OCI-LY3 (cell line): Measurements from ENCODE around the gene RFX4.

Experiments used
- H2AFZ ChIP-seq: fragments of 200-600, 300-600 bp; shearing (Covaris generic); 2 replicates; pipeline ENCODE4 v1.6.0; 2014; ENCODE audit warnings: antibody characterized with exemption, low read depth, low read length
- H3K27ac ChIP-seq: fragments of 200-600, 300-600 bp; sonication (generic); 2 replicates; pipeline ENCODE4 v1.5.1; 2014; ENCODE audit warnings: mild to moderate bottlenecking, low read length, moderate library complexity, mixed read lengths
- H3K27me3 ChIP-seq: fragments of 200-600, 300-600 bp; sonication (generic); 2 replicates; pipeline ENCODE4 v1.6.1; 2014; ENCODE audit warnings: low read depth, low read length, mixed read lengths
- H3K36me3 ChIP-seq: fragments of 200-600, 300-600 bp; sonication (generic); replicated peaks from 2 replicates; pipeline ENCODE3; 2014; ENCODE audit warnings: low read depth, low read length, mixed read lengths
- H3K4me1 ChIP-seq: fragments of 300-600, 200-600 bp; sonication (generic); 2 replicates; pipeline ENCODE4 v1.6.1; 2014; ENCODE audit warnings: low read length, mixed read lengths
- H3K4me2 ChIP-seq: fragments of 200-600, 300-600 bp; sonication (generic); 2 replicates; pipeline ENCODE4 v1.6.1; 2014; ENCODE audit warnings: low read length, mixed read lengths
- H3K4me3 ChIP-seq: fragments of 300-600, 200-600 bp; sonication (generic); 2 replicates; pipeline ENCODE4 v1.5.1; 2014; ENCODE audit warnings: antibody characterized with exemption, mild to moderate bottlenecking, low read length, moderate library complexity
- H3K79me2 ChIP-seq: fragments of 300-600, 200-600 bp; shearing (Covaris generic); 2 replicates; pipeline ENCODE4 v1.6.1; 2014; ENCODE audit warnings: mild to moderate bottlenecking, low read length, mixed read lengths
- H3K9ac ChIP-seq: fragments of 300-600, 200-600 bp; shearing (Covaris generic); 2 replicates; pipeline ENCODE4 v1.6.0; 2014; ENCODE audit warnings: mild to moderate bottlenecking, low read length, moderate library complexity
- H3K9me3 ChIP-seq: fragments of 200-600, 300-600 bp; shearing (Covaris generic); 2 replicates; pipeline ENCODE4 v1.6.1; 2014; ENCODE audit warnings: low read length, mixed read lengths; ENCODE audit not compliant: insufficient read depth
- H4K20me1 ChIP-seq: fragments of 200-600, 300-600 bp; sonication (generic); 2 replicates; pipeline ENCODE4 v1.6.1; 2016; ENCODE audit warnings: low read length, mixed read lengths; ENCODE audit not compliant: insufficient read depth
- CTCF ChIP-seq: fragments of 200-600, 300-600 bp; sonication (generic); IDR thresholded peaks from 2 replicates; pipeline ENCODE4 v1.5.1; 2014; ENCODE audit warnings: antibody characterized with exemption, low read length, low read depth
- EZH2phosphoT487 ChIP-seq: fragments of 200-600 bp; shearing (Covaris generic); IDR thresholded peaks from 2 replicates; pipeline ENCODE4 v1.6.1; 2018; ENCODE audit warnings: antibody characterized with exemption, mixed run types, low read depth

RFX4 gene

GRCh38 chr12:106657488-106657887 is 74.7 kb downstream of the RFX4 start:
- no peaks in the 10 kb centered on the region for H4K20me1 ChIP-seq
- no peaks in the 10 kb centered on the region for H3K4me1 ChIP-seq
- no peak overlapping the region for H3K4me3 ChIP-seq
- no peak overlapping the region for H3K27ac ChIP-seq
- peaks cover 41% of the 10 kb centered on the region for H3K27me3 ChIP-seq
- no peaks in the 10 kb centered on the region for H3K79me2 ChIP-seq
- TF ChIP-seq EZH2phosphoT487 (no peak), CTCF (no peak)
- no peaks in the 10 kb centered on the region for H3K36me3 ChIP-seq
- H3K9ac ChIP-seq: no peak overlapping the region
- H3K4me2 ChIP-seq: no peak overlapping the region
- H2AFZ ChIP-seq: no peak overlapping the region
- peaks cover 9% of the 10 kb centered on the region for H3K9me3 ChIP-seq

- H3K79me2 ChIP-seq: no peaks in the 10 kb centered on the region
- TF ChIP-seq EZH2phosphoT487: no peak
- no peak for TF ChIP-seq CTCF
- no peak overlapping the region for H3K4me3 ChIP-seq
Observed at GRCh38 chr12:106663385-106663784, 80.6 kb downstream of the RFX4 start.

GRCh38 chr12:106669216-106669615 is 86.4 kb downstream of the RFX4 start:
- peaks cover 37% of the 10 kb centered on the region for H3K27me3 ChIP-seq

More at GRCh38 chr12:106663385-106663784, 80.6 kb downstream of the RFX4 start:
- no peaks in the 10 kb centered on the region for H3K36me3 ChIP-seq
- no peak overlapping the region for H3K4me2 ChIP-seq
- H3K4me1 ChIP-seq: no peaks in the 10 kb centered on the region
- peaks cover 35% of the 10 kb centered on the region for H3K27me3 ChIP-seq
- H4K20me1 ChIP-seq: no peaks in the 10 kb centered on the region
- no peak overlapping the region for H3K27ac ChIP-seq
- peaks cover 23% of the 10 kb centered on the region for H3K9me3 ChIP-seq
- H3K9ac ChIP-seq: no peak overlapping the region
- H2AFZ ChIP-seq: no peak overlapping the region

GRCh38 chr12:106670131-106670530 is 87.3 kb downstream of the RFX4 start:
- Histone ChIP-seq H3K4me2 (no peak overlapping the region), H3K27me3 (peaks cover 37% of the 10 kb centered on the region)

More at GRCh38 chr12:106669216-106669615, 86.4 kb downstream of the RFX4 start:
- no peaks in the 10 kb centered on the region for H3K9me3 ChIP-seq
- H3K4me2 ChIP-seq: no peak overlapping the region
- no peaks in the 10 kb centered on the region for H4K20me1 ChIP-seq
- H3K4me1 ChIP-seq: peaks cover 15% of the 10 kb centered on the region
- no peak overlapping the region for H3K9ac ChIP-seq
- no peaks in the 10 kb centered on the region for H3K36me3 ChIP-seq
- H3K79me2 ChIP-seq: no peaks in the 10 kb centered on the region
- H3K27ac ChIP-seq: no peak overlapping the region
- no peak for TF ChIP-seq EZH2phosphoT487
- no peak overlapping the region for H3K4me3 ChIP-seq
- no peak overlapping the region for H2AFZ ChIP-seq

More at GRCh38 chr12:106670131-106670530, 87.3 kb downstream of the RFX4 start:
- Histone ChIP-seq H3K4me1 (peaks cover 15% of the 10 kb centered on the region), H3K27ac (no peak overlapping the region), H3K9ac (no peak overlapping the region), H3K9me3 (no peaks in the 10 kb centered on the region), H2AFZ (no peak overlapping the region), H3K4me3 (no peak overlapping the region), H3K36me3 (no peaks in the 10 kb centered on the region), H4K20me1 (no peaks in the 10 kb centered on the region), H3K79me2 (no peaks in the 10 kb centered on the region)
- TF ChIP-seq CTCF: no peak
- TF ChIP-seq EZH2phosphoT487: no peak
